GM12873 (cell line): ENCODE measurements around the gene POLG.

ENCODE experiments used
- CTCF ChIP-seq: IDR thresholded peaks from 2 replicates; pipeline ENCODE4 v1.5.1; 2012; ENCODE audit warnings: low read depth, mild to moderate bottlenecking, moderate library complexity, low read length, control low read depth; ENCODE audit not compliant: insufficient read depth; ENCODE audit errors: missing control alignments

Gene POLG

GRCh38 chr15:89303986-89304385, 30.6 kb downstream of the POLG start:
- TF ChIP-seq CTCF = no peak

GRCh38 chr15:89301304-89302089, 33.1 kb downstream of the POLG start:
- no peak for TF ChIP-seq CTCF

GRCh38 chr15:89299896-89300295, 34.7 kb downstream of the POLG start:
- no peak for TF ChIP-seq CTCF

GRCh38 chr15:89293012-89293411, 41.6 kb downstream of the POLG start:
- TF ChIP-seq CTCF = no peak

- no peak for TF ChIP-seq CTCF
Observed at GRCh38 chr15:89291934-89292438, 42.6 kb downstream of the POLG start.

- TF ChIP-seq CTCF = no peak
Observed at GRCh38 chr15:89283201-89283600, 51.4 kb downstream of the POLG start.

GRCh38 chr15:89282631-89283030, 52.0 kb downstream of the POLG start:
- TF ChIP-seq CTCF = no peak
